ENCODE measurements around the gene SOX18.

DNA sequence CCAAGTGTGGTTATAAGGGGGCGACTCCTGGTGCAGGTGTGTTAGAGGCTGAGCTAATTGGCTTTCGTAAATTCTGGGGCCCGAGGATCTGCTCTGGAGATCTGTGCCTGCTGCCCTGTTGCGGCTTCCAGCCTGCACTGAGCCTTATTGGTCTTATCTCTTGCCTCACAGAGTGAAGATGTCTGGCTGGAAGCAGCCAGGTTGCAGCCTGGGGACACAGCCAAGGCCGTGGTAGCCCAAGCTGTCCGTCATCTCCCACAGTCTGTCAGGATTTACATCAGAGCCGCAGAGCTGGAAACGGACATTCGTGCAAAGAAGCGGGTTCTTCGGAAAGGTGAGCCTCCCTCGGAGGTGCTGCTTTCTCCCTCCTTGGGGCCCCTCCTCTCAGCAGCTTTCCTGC lies 48.5 kb downstream of the SOX18 start:
- TF ChIP-seq POLR2AphosphoS5 (IDR thresholded peaks at IDR 0.05; ENCODE audit: borderline replicate concordance, low read depth, low read length) (no peak), EZH2 (IDR thresholded peaks at IDR 0.05) (no peak)
